NCI-H1105 treated with DMSO at 0.1 percent for 48 hours (cell line): ENCODE results near the gene APOBEC3A.

ENCODE experiments used
- DNase-seq: peaks from one replicate; lab custom pipeline; 2025; lab: John Stamatoyannopoulos, UW

Gene APOBEC3A

DNA sequence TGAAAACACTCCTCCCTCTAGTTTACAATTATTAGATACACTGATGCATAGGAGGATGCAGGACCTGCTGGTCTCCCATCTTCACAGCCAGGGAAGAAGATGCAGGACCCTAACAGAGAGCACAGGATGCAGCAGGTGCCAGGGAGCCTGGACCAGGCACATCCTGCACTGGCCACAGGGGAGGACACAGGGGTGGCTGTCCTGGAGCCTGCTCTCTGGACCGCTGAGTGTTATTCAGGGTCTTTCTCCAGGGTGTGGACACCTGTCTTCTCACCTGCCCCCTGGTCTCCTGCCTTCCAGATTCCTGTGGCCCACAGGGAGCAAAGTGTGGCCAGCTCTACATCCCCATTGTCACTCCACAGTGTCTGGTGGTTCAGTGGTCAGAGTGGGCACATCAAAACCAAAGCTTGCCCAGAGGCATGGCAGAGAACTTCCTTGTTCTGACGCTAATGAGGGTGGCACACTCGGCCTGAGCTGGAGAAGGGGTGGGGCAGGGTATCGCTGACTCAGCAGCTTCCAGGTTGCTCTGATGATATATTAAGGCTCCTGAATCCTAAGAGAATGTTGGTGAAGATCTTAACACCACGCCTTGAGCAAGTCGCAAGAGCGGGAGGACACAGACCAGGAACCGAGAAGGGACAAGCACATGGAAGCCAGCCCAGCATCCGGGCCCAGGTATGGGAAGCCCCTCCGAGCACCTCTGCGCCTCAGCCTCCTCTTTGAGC, at the start of gene APOBEC3A:
Gene APOBEC3A, plus strand, starts transcription at position 564 of the 725 bp plus-strand sequence. Its CDS starts 83 bp downstream, at position 647.
- DNase-seq: no peak

DNA sequence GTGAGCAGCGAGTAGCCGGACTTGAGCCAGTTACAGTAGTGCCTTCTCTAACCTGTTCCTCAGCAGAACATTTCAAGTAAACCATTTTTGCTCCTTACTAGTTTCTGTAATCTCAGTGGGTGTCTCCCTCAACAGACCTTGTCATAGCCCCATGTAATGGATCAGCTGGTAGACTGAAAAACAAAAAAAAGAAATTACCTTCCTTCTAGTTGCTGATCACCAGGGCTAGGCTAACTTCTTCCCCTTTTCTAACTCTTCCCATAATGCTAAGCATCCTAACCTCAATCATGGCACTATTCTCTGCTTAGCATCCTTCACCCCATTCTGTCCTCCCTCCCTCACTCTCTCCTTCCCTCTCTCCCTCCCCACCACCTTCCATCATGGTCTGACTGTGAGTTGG, 49.6 kb upstream of the APOBEC3A start:
- no peak for DNase-seq

DNA sequence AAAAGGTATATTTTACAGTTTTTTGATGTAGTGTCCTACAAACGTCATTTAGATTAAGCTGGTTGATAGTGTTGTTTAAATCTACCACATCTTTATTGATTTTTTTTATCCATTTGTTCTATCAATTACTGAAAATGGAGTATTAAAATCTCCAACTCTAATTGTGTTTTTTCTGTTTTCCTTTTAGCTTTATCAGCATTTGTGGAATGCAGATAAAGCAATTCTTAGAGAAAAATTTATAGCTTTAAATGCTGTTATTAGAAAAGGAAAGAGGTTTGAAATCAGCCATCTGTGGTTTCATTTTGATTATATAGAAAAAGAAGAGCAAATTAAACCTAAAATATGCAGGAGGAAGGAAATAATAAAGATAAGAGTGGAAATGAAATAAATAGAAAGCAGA, 46.0 kb upstream of the APOBEC3A start:
- no peak for DNase-seq

DNA sequence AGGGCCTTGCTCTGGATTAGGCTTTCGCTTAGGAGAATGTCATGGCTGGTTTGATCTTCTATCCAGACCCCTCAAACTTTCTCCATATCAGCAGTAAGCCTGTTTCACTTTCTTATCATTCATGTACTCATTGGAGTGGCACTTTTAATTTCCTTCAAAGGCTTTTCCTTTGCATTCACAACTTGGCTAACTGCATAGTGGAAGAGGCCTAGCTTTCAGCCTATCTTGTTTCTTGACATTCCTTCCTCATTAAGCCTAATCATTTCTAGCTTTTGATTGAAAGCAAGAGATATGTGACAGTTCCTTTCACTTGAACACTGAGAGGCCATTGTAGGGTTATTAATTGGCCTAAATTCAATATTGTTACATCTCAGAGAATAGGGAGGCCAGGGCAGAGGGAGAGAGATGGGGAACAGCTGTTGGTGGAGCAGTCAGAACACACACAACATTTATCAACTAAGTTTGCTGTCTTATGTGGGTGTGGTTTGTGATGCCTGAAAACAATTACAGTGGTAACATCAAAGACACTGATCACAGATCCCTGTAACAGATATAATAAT, 37.7 kb upstream of the APOBEC3A start:
- DNase-seq: no peak

DNA sequence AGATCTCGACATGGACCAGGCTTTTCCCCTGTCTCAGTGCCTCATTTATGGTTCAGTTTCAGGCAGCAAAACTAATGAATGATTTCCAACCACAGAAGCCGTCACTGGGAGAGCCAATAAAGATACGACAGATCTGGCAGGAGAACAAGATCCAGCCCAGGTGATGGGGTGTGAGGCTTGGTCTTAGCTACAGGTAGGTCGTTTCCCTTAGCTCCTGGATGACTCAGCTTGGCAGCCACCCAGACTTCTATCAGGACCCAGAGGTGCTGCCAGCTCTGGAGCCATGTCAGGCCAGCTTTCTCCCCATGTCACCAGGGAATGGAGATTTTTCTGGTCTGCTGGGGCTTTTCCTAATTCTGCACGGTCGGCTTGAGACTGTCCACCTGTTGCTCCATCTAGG, 36.3 kb upstream of the APOBEC3A start:
- DNase-seq: peak; percentile 62

DNA sequence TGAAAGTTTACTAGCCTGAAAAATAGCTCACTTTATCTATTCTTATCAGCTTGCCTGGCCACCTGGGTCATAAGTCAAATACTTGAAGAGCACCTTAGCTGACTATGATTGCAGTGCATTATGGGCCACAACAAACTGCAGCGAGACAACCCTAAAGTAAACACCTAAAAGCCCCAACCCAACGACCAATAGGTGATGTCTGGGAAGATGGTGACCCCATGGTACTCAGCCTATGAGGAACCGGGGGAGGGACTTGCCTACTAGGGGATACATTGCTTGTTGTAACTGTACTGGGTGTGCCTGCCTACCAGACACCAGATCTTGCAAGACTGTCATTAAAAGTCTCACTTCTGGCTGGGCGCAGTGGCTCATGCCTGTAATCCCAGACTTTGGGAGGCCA, 35.6 kb upstream of the APOBEC3A start:
- no peak for DNase-seq

DNA sequence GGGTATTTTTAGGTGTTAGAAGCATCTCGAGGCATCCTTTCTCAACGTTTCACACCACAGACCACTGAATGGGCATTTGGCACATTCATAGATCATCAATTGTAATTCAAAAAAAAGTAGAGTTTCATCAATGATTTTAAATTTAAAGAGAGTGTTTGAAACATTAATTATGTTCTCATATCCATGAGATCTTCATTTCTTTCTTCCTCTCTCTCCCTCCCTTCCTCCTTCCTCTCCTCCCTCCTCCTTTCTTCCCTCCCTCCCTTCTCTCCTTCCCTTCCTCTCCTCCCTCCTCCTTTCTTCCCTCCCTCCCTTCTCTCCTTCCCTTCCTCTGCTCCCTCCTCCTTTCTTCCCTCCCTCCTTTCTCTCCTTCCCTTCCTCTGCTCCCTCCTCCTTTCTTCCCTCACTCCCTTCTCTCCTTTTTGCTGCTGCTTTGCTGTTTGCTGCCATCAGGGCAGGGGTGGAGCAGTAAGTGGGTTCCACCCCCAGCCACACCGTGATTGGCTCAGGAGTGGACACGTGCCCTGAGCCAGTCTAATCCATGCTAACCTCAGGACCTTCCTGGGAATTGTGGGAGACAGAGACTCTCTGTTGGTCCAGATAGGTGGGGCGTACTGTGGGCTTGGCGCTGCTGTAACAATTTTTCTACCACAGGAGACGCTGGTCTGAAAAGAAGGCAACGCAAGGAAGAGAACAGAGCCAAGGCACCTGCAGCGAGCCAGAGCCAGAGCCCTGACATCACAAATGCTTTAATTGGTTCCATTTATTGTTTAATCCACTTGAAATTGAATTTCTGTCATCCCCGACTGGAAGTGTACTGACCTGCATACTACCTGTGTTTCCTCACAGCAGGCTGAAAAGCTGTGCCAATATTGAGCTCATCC, 33.7 kb upstream of the APOBEC3A start:
- DNase-seq: peak; percentile 92

DNA sequence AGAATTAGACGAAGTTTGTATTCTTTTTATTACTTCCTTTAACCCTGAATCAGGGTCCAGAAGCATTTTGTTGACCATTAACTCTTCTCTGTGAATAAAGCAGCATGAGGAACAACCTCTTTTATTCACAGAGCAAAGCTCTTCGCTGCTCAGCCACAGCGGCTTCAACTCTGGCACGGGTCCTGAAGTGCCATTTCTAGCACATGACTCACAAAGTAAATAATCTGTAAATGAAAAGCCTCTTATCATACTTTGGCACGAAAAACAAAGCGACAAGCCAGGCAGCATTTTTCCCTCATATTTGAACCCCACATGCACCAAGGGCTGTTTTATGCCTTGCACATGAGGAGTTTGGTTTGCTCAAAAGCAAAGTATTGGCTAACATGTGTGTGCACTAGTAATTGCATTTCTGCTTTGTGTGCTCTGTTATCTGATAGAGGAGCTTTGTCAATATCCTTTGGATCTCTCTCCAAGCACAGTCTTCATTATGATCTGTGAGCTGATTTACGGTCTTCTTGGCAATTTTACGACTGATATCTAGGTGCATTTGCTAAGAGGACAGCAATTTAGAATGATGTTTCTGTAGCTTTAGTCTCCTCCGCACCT, 33.0 kb upstream of the APOBEC3A start:
- peak; percentile 97 for DNase-seq

DNA sequence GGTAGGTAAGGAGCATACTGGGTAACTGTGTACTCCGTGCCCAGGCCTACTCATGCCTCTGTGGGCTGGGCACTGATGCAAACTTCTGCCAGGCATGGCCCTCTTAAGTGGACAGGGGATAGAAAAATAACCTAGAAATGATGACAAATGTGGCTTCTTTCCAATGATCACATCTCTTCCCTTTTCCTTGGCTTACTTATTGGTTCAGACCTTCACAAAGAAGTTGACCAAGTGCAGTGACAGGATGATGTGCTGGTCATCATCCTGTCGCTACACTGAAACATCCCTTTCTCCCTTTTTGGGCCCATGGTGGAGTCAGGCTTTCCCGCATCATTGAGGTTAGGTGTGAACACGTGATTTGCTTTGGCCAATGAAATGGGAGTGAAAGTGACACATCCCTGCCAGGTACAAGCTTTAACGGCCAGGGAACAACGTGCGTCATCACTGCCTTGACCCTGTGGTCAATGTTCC, 31.8 kb upstream of the APOBEC3A start:
- DNase-seq: no peak

DNA sequence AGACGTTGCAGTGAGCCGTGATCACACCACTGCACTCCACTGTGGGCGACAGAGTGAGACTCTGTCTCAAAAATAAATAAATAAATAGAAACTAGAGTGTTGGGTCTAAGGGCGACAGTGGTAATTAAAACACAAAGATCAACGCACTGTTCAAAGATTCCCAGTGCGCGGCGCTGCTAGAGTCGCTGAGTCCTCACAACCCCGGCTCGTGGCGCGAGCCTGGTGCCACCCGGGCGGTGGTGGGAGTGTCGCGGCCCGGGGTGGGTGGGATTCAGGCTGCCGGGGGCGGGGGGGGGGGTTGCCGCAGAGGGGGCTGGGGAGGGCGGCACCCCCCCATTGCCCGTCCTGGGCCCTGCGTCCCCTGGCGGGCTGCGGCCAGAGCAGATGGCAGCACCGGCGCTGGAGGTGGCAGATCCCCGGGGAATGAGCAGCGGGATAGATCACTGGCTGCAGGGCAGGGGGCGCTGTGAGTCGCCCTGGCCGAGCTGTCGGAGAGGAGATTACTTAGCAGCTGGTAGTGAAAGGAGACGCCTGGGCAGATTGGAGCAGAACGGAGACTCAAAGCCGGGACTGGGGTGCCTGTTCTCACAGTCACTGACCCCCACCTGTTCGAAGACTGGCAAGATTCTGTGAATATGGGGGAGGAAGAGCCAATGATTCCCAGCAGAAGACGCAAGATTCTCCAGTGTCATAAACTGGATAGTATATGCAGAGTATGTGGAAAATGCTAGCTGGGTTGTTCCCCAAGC, 30.2 kb upstream of the APOBEC3A start:
- DNase-seq: no peak

DNA sequence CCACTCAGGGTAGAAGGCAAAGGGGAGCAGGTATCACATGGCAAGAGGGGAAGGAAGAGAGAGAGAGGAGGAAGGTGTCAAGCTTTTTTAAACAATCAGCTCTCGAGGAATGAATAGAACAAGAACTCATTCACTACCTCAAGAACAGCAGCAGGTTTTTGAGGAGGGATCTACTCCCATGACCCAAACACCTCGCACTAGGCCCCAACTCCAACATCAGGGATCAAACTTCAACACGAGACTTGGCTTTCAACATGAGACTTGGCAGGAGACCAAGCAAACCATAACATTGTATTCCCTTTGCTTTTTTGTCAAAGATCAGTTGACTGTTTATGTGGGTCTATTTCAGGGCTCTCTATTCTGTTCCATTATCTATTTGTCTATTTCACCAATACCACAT, 26.9 kb upstream of the APOBEC3A start:
- DNase-seq: no peak

DNA sequence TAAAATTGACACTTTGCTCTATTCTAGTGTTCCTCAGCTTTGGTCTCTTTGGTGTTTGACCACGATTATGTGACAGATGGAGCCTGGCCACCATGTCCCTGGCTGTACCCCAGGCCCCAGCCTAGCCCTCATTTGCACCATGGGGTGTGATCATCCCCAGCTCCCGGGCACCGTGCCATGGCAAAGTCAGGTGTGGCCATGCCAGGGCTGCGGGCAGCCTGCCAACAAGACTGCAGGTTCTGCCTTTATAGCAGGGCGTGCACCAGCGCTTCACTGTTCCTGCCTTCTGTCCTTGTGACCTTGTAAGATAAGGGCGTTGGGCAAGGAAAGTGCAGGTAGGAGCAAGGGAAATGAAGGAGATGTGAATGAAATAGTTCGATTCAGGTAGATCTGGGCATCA, 22.4 kb upstream of the APOBEC3A start:
- peak; percentile 92 for DNase-seq

DNA sequence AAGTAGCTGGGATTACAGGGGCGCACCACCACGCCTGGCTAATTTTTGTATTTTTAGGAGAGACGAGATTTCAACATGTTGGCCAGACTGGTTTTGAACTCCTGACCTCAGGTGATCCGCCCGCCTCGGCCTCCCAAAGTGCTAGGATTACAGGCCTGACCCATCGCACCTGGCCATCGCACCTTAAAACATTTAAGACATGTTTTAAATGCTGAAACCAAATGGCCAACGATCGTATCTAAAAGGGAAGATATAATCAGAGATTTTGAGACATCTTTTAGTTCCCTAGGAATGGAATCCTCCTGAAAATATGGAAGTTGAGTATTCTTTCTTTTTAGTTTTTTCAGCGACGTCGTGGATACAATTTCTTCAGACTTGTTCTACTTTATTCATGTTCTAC, 21.8 kb upstream of the APOBEC3A start:
- DNase-seq: no peak

DNA sequence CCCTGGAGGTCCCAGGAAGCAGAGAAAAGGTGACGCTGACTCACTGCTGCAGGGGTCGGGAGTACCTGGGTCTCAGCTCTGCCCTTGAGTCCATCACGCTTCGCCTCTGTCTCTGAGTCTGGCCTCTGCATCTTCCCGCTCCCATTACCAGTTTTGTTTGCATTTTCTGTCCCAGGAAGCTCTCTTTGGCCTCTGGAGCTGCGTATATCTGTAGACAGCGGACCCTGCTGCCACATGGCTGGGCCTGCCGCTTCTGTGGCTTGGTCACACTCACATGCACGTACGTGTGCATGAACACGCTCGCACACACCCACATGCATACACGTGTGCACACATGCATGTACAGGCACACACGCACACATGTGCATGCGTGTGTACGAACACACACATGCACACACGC, 20.8 kb upstream of the APOBEC3A start:
- DNase-seq: no peak

DNA sequence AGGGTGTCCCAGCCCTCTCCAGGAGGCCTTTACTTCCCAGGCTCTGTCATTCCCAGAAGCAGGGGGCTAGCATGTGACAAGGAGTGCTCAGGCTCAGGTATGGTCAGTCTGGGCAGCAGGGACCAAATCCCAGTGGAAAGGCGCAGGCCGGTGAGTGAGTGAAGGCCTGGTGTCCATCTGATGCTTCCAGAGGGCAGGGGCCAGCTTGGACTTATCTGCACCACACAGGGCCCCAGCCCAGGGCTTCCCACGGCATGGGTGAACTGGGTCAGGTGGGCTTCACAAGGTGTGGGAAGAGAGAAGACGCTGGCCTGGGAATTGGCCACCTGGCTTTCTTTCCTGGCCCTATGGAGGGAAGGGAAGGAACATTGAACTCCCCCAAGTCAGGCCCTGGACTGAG, 20.4 kb upstream of the APOBEC3A start:
- DNase-seq: no peak

DNA sequence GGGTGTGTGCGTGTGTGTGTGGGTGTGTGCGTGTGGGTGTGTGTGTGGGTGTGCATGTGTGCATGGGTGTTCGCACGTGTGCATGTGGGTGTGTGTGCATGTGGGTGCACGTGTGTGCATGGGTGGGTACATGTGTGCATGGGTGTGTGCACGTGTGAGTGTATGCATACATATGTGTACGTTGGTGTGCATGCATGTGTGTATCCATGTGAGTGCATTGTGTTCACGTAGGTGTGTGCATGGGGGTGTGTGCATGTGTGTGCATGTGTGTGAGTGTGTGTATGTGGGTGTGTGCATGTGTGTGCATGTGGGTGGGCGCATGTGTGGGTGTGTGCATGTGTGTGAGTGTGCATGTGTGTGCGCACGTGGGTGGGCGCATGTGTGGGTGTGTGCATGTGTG, 19.9 kb upstream of the APOBEC3A start:
- no peak for DNase-seq

DNA sequence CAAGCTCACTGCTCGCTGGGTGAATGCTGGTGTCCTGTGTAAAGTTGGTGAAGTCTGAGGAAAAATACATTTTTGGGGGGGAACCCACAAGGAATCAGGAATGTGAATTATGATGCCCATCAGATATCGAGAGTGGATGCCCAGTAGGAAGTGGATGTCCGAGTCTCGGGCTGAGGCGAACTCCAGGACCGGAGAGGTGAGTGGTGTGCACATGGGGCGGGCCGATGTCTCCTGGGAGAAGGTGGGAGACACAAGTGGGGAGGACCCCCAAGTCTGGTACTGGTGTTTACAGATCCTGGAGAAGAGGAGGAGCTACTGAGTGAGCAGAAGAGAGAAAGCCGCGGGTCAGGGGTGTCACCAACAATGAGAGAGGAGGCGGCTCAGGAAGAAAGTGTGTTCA, 19.2 kb upstream of the APOBEC3A start:
- DNase-seq: no peak

DNA sequence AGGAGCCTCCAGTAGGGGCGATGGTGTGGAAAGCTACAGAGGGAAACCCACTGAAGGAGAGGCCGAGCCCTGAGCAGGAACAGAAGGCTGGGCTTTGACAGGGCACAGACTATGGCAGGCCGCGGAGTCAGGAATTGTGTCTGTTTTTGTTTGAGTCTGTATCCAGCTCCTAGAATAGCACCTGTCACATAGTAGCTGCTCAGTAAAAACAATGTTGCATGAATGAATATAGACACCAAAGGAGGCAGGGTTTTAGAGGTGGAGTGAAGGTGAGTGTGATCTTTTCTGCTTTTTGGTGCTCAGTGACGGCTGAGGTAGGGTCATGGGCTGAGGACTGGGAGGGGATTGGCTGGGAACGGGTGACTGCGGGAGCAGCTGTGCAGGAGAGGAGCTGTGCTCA, 18.5 kb upstream of the APOBEC3A start:
- no peak for DNase-seq

DNA sequence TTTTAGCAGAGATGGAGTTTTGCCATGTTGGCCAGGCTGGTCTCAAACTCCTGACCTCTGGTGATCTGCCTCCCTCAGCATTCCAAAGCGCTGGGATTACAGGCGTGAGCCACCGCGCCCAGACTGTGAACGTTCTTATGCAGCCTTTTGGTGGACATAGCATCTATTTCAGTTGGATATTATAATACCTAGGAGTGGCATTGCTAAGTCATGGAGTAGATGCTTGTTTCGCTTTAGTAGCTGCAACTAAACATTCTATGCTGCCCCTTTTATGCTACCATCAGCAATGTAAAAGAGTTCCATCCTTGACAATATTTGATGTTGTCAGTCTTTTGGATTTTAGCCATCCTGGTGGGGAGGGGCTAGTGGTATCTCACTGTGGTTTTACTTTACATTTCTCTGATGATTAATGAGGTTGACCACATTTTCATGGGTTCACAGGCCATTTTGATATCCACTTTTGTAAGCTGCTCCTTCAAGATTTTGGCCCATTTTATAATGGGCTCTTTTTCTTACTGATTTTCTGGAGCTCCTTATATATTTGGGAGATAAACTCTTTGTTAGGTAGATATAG, 16.5 kb upstream of the APOBEC3A start:
- no peak for DNase-seq

DNA sequence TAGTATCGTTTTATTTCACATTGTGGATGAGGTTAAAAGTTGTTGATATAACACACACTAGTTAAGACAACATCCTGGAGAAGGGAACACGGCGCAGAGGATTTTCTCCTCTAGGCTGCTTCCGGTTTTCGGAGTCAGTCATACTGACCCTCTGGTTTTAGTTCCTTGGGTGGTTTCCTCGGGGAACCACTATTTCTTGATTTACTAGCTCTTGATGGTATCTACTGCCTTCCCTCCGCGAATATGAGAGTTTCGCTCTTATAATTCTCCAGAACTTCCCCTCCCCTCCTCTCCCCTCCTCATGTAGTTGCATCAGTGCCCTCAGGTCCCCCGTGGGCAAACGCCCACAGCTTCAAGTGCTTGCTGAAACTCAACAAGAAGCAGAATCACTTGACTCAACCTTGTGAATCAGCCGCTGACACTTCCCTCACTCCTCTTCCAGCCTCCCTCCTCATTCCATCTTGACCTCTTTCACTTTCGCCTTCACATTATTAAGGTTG, 15.9 kb upstream of the APOBEC3A start:
- no peak for DNase-seq

DNA sequence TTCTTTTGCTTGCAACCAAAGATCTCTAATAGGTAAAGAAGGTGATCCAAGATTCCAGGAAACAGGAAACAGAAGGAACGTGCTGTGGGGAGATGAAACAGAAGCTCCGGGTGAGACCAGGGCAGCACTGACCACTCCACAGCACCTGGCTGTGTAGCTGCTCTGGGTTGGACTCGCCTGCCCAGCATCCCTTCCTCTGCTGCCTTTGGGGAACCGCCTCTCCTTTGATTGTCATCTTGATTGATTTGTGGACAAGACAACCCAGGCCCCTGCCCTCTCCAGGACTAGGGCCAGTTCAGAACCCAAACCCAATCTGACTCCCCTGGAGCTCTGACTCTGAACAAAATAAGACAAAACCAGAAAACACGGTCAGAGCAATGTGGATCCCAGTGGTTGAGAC, 14.7 kb upstream of the APOBEC3A start:
- no peak for DNase-seq
